IPS-18c (cell line): ENCODE data around the gene CDH22.

Experiments used
- H3K4me3 ChIP-seq: 2 replicates; pipeline ENCODE4 v1.7.0; 2013; ENCODE audit warnings: low read depth, mild to moderate bottlenecking, low read length, moderate library complexity; ENCODE audit not compliant: insufficient read depth
- H3K9me3 ChIP-seq: one replicate; pipeline ENCODE4 v1.6.1; 2013; ENCODE audit warnings: mild to moderate bottlenecking, low read length, moderate library complexity; ENCODE audit not compliant: control insufficient read depth, insufficient read depth

The CDH22 gene

GRCh38 chr20:46267108-46268105, 40.9 kb downstream of the CDH22 start:
- Histone ChIP-seq H3K9me3 (no peaks in the 10 kb centered on the region), H3K4me3 (no peak overlapping the region)

GRCh38 chr20:46265539-46265938, 42.8 kb downstream of the CDH22 start:
- Histone ChIP-seq H3K9me3 (no peaks in the 10 kb centered on the region), H3K4me3 (no peak overlapping the region)

- no peak overlapping the region for H3K4me3 ChIP-seq
- no peaks in the 10 kb centered on the region for H3K9me3 ChIP-seq
These were observed 43.7 kb downstream of the CDH22 start for GRCh38 chr20:46264391-46265266.

- no peaks in the 10 kb centered on the region for H3K9me3 ChIP-seq
- no peak overlapping the region for H3K4me3 ChIP-seq
These were observed 46.6 kb downstream of the CDH22 start for GRCh38 chr20:46261456-46262253.

- Histone ChIP-seq H3K9me3 (no peaks in the 10 kb centered on the region), H3K4me3 (no peak overlapping the region)
These were observed 47.3 kb downstream of the CDH22 start for GRCh38 chr20:46260936-46261454.

GRCh38 chr20:46260480-46260879, 47.8 kb downstream of the CDH22 start:
- H3K4me3 ChIP-seq: no peak overlapping the region
- no peaks in the 10 kb centered on the region for H3K9me3 ChIP-seq

- no peak overlapping the region for H3K4me3 ChIP-seq
- no peaks in the 10 kb centered on the region for H3K9me3 ChIP-seq
These were observed 48.9 kb downstream of the CDH22 start for GRCh38 chr20:46259260-46259859.

GRCh38 chr20:46257887-46258286, 50.4 kb downstream of the CDH22 start:
- no peaks in the 10 kb centered on the region for H3K9me3 ChIP-seq
- H3K4me3 ChIP-seq: no peak overlapping the region

GRCh38 chr20:46256293-46256692, 52.0 kb downstream of the CDH22 start:
- Histone ChIP-seq H3K9me3 (no peaks in the 10 kb centered on the region), H3K4me3 (no peak overlapping the region)

GRCh38 chr20:46255440-46256104, 52.7 kb downstream of the CDH22 start:
- no peak overlapping the region for H3K4me3 ChIP-seq
- no peaks in the 10 kb centered on the region for H3K9me3 ChIP-seq

GRCh38 chr20:46253391-46253790, 54.9 kb downstream of the CDH22 start:
- no peak overlapping the region for H3K4me3 ChIP-seq
- H3K9me3 ChIP-seq: no peaks in the 10 kb centered on the region

- H3K4me3 ChIP-seq: no peak overlapping the region
- no peaks in the 10 kb centered on the region for H3K9me3 ChIP-seq
These were observed 55.8 kb downstream of the CDH22 start for GRCh38 chr20:46252352-46253091.

GRCh38 chr20:46251211-46251673, 57.1 kb downstream of the CDH22 start:
- H3K9me3 ChIP-seq: no peaks in the 10 kb centered on the region
- H3K4me3 ChIP-seq: peak overlapping the region; percentile 49; the same call in 1 of the 2 replicates

GRCh38 chr20:46250772-46251171, 57.5 kb downstream of the CDH22 start:
- peak overlapping the region; percentile 49; the same call in 1 of the 2 replicates for H3K4me3 ChIP-seq

GRCh38 chr20:46249671-46250070, 58.6 kb downstream of the CDH22 start:
- Histone ChIP-seq H3K9me3 (no peaks in the 10 kb centered on the region), H3K4me3 (no peak overlapping the region)

More at GRCh38 chr20:46250772-46251171, 57.5 kb downstream of the CDH22 start:
- H3K9me3 ChIP-seq: no peaks in the 10 kb centered on the region
